HepG2 (cell line): ENCODE results near the gene ZNF581. TPM values are rescaled to one million over a fixed set of nuclear protein-coding genes. Genes with fewer than 3 reads are reported as not detected.

Experiments
- ATF7-NPFF ChIP-seq: sonication (generic); formaldehyde crosslinking; IDR thresholded peaks from 2 replicates; pipeline ENCODE4 v1.8.1; 2023; ENCODE audit warnings: mild to moderate bottlenecking, low read depth, missing genetic modification reagents, moderate library complexity
- CC2D1A ChIP-seq: sonication (generic); formaldehyde crosslinking; IDR thresholded peaks from 2 replicates; pipeline ENCODE4 v1.8.1; 2023; ENCODE audit warnings: mild to moderate bottlenecking, missing genetic modification reagents
- CHCHD3 ChIP-seq: sonication (generic); formaldehyde crosslinking; IDR thresholded peaks from 2 replicates; pipeline ENCODE4 v1.8.0; 2022; ENCODE audit warnings: mild to moderate bottlenecking, missing genetic modification reagents, moderate library complexity
- ELF3 ChIP-seq: IDR thresholded peaks from 2 replicates; pipeline ENCODE4 v1.6.1; 2016; ENCODE audit warnings: missing genetic modification reagents, missing compliant biosample characterization
- GPN1 ChIP-seq: sonication (generic); formaldehyde crosslinking; IDR thresholded peaks from 2 replicates; pipeline ENCODE4 v1.5.1; 2020; ENCODE audit warnings: missing genetic modification reagents, borderline replicate concordance
- HNF4A ChIP-seq: sonication (generic); formaldehyde crosslinking; IDR thresholded peaks from 2 replicates; pipeline ENCODE4 v1.4.0; 2020; ENCODE audit warnings: missing genetic modification reagents
- NR2C2 ChIP-seq: sonication (generic); formaldehyde crosslinking; IDR thresholded peaks from 2 replicates; pipeline ENCODE4 v1.4.0; 2020; ENCODE audit warnings: missing genetic modification reagents, mild to moderate bottlenecking, moderate library complexity, borderline replicate concordance
- SKI ChIP-seq: fragments of 450-650 bp; IDR thresholded peaks from one replicate; pipeline ENCODE4 v1.6.1; 2018; ENCODE audit warnings: mild to moderate bottlenecking; ENCODE audit not compliant: partially characterized antibody
- ZMAT5 ChIP-seq: sonication (generic); formaldehyde crosslinking; IDR thresholded peaks from 2 replicates; pipeline ENCODE4 v1.5.0; 2020; ENCODE audit warnings: mild to moderate bottlenecking, low read depth, missing genetic modification reagents, borderline replicate concordance
- ZNF503 ChIP-seq: sonication (generic); formaldehyde crosslinking; IDR thresholded peaks from 2 replicates; pipeline ENCODE4 v1.4.0; 2020; ENCODE audit warnings: missing genetic modification reagents
- polyA plus RNA-seq, 8 experiments: library from polyadenylated mRNA; depleted of rRNA in 3 of 8; stranded (reverse) in 7 of 8; unstranded in 1 of 8; fragments of >200 nt; fragmentation: Illumina TruSeq in 4 of 8; extraction: Trizol in 4 of 8; gene quantifications; 2 replicates each; pipeline versions ENCODE4 v1.2.1 to v1.2.3, GENCODE V29; 2011 to 2016; ENCODE audit warnings: low read depth in 4 of 8, missing spikeins in 1 of 8, mixed read lengths in 1 of 8; ENCODE audit not compliant: insufficient read depth in 1 of 8
- total RNA-seq, 5 experiments: library from RNA; depleted of rRNA; stranded (reverse); fragments of >200 nt; fragmentation: Illumina TruSeq; extraction: Trizol; gene quantifications; 2 replicates each; pipeline ENCODE4 v1.2.3, GENCODE V29; 2016; ENCODE audit warnings: low read depth in 1 of 5
- TF ChIP-seq, protein P1 (sequence below): sonication (generic); formaldehyde crosslinking; IDR thresholded peaks from 2 replicates; pipeline ENCODE4 v1.8.1; 2023; ENCODE audit warnings: mild to moderate bottlenecking, moderate library complexity, missing genetic modification reagents
- TF ChIP-seq, protein P2 (sequence below): sonication (generic); formaldehyde crosslinking; IDR thresholded peaks from 2 replicates; pipeline ENCODE4 v1.4.0; 2020; ENCODE audit warnings: missing genetic modification reagents
- TF ChIP-seq, protein P3 (sequence below): sonication (generic); formaldehyde crosslinking; IDR thresholded peaks from one replicate; pipeline ENCODE4 v1.5.1; 2020; ENCODE audit warnings: mild to moderate bottlenecking, missing genetic modification reagents; ENCODE audit errors: not compliant biosample characterization
- TF ChIP-seq, protein P4 (sequence below): sonication (generic); formaldehyde crosslinking; IDR thresholded peaks from 2 replicates; pipeline ENCODE4 v1.5.0; 2020; ENCODE audit warnings: missing genetic modification reagents, mild to moderate bottlenecking, borderline replicate concordance

ZNF581 gene
- total and polyA plus RNA-seq, 2 of the 13 experiments (the other 11 are each of a cell fraction or from before 2014, with no cell fraction given), result 19.6 to 49.5 TPM

DNA sequence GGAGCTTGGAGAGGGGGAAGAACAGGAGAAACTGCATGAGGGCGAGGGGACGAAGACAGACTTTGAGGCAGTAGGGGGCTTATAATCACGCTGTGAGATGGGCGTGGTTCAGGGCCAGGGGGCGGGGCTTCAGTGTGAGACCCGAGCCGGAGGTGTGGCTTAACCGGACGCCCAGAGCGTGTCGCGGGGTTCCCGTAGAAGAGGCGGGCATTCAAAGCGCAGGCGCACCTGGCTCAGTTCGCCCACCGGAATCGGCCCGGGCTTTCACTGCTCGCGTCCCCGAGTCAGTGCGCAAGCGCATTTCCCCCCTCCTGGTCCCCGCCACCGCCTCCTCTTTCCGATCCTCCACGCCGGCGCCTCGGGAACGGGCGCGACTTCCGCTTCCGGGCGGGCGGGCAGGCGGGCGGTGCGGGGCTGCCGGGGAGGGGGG is 38.2 kb upstream of the ZNF581 start (continued):
- TF ChIP-seq CHCHD3 (CRISPR knock-in tag) (no peak), CC2D1A (CRISPR knock-in tag) (no peak), ELF3 (peak; percentile 51; the same call in 1 of the 2 replicates), GPN1 (CRISPR knock-in tag) (no peak), SKI (no peak), ZNF503 (CRISPR knock-in tag) (no peak), NR2C2 (CRISPR knock-in tag) (peak; percentile 33; the same call in 1 of the 2 replicates), ZMAT5 (CRISPR knock-in tag) (no peak), HNF4A (CRISPR knock-in tag) (no peak), ATF7-NPFF (CRISPR knock-in tag) (no peak; the same call in 1 of the 2 replicates)
- TF ChIP-seq, protein P1, sequence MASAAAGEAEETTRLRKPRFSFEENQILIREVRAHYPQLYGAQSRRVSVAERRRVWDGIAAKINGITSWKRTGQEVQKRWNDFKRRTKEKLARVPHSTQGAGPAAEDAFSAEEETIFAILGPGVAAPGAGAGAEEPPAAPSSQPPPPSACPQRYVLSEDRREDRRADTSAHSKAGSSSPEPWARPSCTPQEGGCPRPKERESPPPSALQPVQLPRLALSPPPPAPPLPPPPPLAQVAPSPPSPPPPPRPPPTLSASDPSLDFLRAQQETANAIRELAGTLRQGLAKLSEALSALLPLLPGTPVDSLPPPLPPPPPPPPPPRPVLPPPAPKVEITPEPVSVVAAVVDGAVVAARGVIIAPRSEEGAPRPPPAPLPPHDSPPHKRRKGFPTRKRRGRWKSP (CRISPR knock-in tag), result no peak
- TF ChIP-seq, protein P2, sequence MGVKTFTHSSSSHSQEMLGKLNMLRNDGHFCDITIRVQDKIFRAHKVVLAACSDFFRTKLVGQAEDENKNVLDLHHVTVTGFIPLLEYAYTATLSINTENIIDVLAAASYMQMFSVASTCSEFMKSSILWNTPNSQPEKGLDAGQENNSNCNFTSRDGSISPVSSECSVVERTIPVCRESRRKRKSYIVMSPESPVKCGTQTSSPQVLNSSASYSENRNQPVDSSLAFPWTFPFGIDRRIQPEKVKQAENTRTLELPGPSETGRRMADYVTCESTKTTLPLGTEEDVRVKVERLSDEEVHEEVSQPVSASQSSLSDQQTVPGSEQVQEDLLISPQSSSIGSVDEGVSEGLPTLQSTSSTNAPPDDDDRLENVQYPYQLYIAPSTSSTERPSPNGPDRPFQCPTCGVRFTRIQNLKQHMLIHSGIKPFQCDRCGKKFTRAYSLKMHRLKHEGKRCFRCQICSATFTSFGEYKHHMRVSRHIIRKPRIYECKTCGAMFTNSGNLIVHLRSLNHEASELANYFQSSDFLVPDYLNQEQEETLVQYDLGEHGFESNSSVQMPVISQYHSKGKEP, result no peak
- TF ChIP-seq, protein P3, sequence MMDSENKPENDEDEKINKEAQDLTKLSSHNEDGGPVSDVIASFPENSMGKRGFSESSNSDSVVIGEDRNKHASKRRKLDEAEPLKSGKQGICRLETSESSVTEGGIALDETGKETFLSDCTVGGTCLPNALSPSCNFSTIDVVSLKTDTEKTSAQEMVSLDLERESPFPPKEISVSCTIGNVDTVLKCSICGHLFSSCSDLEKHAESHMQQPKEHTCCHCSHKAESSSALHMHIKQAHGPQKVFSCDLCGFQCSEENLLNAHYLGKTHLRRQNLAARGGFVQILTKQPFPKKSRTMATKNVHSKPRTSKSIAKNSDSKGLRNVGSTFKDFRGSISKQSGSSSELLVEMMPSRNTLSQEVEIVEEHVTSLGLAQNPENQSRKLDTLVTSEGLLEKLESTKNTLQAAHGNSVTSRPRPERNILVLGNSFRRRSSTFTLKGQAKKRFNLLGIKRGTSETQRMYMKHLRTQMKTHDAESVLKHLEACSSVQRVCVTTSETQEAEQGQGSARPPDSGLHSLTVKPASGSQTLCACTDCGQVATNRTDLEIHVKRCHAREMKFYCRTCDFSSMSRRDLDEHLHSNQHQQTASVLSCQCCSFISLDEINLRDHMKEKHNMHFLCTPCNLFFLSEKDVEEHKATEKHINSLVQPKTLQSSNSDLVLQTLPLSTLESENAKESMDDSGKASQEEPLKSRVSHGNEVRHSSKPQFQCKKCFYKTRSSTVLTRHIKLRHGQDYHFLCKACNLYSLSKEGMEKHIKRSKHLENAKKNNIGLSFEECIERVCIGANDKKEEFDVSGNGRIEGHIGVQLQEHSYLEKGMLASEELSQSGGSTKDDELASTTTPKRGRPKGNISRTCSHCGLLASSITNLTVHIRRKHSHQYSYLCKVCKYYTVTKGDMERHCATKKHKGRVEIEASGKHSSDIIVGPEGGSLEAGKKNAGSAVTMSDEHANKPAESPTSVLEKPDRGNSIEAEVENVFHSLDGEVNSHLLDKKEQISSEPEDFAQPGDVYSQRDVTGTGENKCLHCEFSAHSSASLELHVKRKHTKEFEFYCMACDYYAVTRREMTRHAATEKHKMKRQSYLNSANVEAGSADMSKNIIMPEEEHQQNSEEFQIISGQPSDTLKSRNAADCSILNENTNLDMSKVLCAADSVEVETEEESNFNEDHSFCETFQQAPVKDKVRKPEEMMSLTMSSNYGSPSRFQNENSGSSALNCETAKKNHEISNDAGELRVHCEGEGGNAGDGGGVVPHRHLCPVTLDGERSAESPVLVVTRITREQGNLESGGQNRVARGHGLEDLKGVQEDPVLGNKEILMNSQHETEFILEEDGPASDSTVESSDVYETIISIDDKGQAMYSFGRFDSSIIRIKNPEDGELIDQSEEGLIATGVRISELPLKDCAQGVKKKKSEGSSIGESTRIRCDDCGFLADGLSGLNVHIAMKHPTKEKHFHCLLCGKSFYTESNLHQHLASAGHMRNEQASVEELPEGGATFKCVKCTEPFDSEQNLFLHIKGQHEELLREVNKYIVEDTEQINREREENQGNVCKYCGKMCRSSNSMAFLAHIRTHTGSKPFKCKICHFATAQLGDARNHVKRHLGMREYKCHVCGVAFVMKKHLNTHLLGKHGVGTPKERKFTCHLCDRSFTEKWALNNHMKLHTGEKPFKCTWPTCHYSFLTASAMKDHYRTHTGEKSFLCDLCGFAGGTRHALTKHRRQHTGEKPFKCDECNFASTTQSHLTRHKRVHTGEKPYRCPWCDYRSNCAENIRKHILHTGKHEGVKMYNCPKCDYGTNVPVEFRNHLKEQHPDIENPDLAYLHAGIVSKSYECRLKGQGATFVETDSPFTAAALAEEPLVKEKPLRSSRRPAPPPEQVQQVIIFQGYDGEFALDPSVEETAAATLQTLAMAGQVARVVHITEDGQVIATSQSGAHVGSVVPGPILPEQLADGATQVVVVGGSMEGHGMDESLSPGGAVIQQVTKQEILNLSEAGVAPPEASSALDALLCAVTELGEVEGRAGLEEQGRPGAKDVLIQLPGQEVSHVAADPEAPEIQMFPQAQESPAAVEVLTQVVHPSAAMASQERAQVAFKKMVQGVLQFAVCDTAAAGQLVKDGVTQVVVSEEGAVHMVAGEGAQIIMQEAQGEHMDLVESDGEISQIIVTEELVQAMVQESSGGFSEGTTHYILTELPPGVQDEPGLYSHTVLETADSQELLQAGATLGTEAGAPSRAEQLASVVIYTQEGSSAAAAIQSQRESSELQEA (CRISPR knock-in tag), result no peak
- TF ChIP-seq, protein P4, sequence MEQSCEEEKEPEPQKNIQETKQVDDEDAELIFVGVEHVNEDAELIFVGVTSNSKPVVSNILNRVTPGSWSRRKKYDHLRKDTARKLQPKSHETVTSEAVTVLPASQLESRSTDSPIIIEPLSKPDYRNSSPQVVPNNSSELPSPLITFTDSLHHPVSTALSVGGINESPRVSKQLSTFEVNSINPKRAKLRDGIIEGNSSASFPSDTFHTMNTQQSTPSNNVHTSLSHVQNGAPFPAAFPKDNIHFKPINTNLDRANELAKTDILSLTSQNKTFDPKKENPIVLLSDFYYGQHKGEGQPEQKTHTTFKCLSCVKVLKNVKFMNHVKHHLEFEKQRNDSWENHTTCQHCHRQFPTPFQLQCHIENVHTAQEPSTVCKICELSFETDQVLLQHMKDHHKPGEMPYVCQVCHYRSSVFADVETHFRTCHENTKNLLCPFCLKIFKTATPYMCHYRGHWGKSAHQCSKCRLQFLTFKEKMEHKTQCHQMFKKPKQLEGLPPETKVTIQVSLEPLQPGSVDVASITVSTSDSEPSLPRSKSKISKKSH (CRISPR knock-in tag), result peak; percentile 34; the same call in 1 of the 2 replicates
